Loucy (cell line): Measurements from ENCODE around the gene GNAI3.

Experiments used
- H2AFZ ChIP-seq: fragments of 200-600 bp; sonication (generic); 2 replicates; pipeline ENCODE4 v1.6.0; 2016; ENCODE audit warnings: antibody characterized with exemption, mild to moderate bottlenecking, low read length, moderate library complexity
- H3F3A ChIP-seq: fragments of 200-600 bp; 2 replicates; pipeline ENCODE4 v1.6.0; 2016; ENCODE audit warnings: antibody characterized with exemption, low read depth, mild to moderate bottlenecking
- H3K27me3 ChIP-seq: fragments of 200-600 bp; sonication (generic); 2 replicates; pipeline ENCODE4 v1.6.1; 2014; ENCODE audit warnings: low read length, mild to moderate bottlenecking; ENCODE audit not compliant: insufficient read depth, poor library complexity, severe bottlenecking
- H3K36me3 ChIP-seq: fragments of 200-600 bp; sonication (generic); 2 replicates; pipeline ENCODE4 v1.6.1; 2016; ENCODE audit warnings: low read length; ENCODE audit not compliant: insufficient read depth
- H3K4me1 ChIP-seq: fragments of 200-600 bp; sonication (generic); 2 replicates; pipeline ENCODE4 v1.5.1; 2014; ENCODE audit warnings: low read length, mild to moderate bottlenecking; ENCODE audit not compliant: insufficient read depth, poor library complexity, severe bottlenecking
- H3K4me2 ChIP-seq: fragments of 200-600 bp; sonication (generic); 2 replicates; pipeline ENCODE4 v1.6.0; 2014; ENCODE audit warnings: antibody characterized with exemption, low read length, low read depth, mild to moderate bottlenecking; ENCODE audit not compliant: poor library complexity, severe bottlenecking
- H3K4me3 ChIP-seq: fragments of 200-600 bp; sonication (generic); 2 replicates; pipeline ENCODE4 v1.5.1; 2014; ENCODE audit warnings: low read length, mild to moderate bottlenecking, mixed read lengths; ENCODE audit not compliant: poor library complexity, severe bottlenecking
- H3K79me2 ChIP-seq: fragments of 200-600 bp; sonication (generic); 2 replicates; pipeline ENCODE4 v1.6.1; 2014; ENCODE audit warnings: low read length; ENCODE audit not compliant: insufficient read depth
- H3K9ac ChIP-seq: fragments of 200-600 bp; sonication (generic); 2 replicates; pipeline ENCODE4 v1.6.0; 2014; ENCODE audit warnings: mild to moderate bottlenecking, low read depth, low read length, moderate library complexity; ENCODE audit not compliant: poor library complexity, severe bottlenecking
- H3K9me2 ChIP-seq: fragments of 200-600 bp; sonication (generic); replicated peaks from 2 replicates; pipeline ENCODE4 v1.6.1; 2016; ENCODE audit warnings: low read depth, low read length, mixed read lengths
- H3K9me3 ChIP-seq: fragments of 200-600 bp; sonication (generic); 2 replicates; pipeline ENCODE4 v1.6.1; 2014; ENCODE audit warnings: mild to moderate bottlenecking, antibody characterized with exemption, low read length, low read depth; ENCODE audit not compliant: insufficient read depth
- H4K20me1 ChIP-seq: fragments of 200-600 bp; sonication (generic); 2 replicates; pipeline ENCODE4 v1.6.0; 2014; ENCODE audit warnings: antibody characterized with exemption, low read length, mild to moderate bottlenecking; ENCODE audit not compliant: insufficient read depth, poor library complexity, severe bottlenecking
- CTCF ChIP-seq: fragments of 200-600 bp; sonication (generic); conservative IDR thresholded peaks from 2 replicates; pipeline ENCODE4 v1.5.1; 2014; ENCODE audit warnings: mild to moderate bottlenecking, antibody characterized with exemption, low read length
- EZH2phosphoT487 ChIP-seq: fragments of 200-600 bp; IDR thresholded peaks from 2 replicates; pipeline ENCODE4 v1.6.1; 2018; ENCODE audit warnings: antibody characterized with exemption, mild to moderate bottlenecking, moderate library complexity, borderline replicate concordance

GNAI3 gene

GRCh38 chr1:109628540-109629321, 80.3 kb downstream of the GNAI3 start:
- Histone ChIP-seq H3K9me2 (no peaks in the 10 kb centered on the region), H3K36me3 (peaks cover 58% of the 10 kb centered on the region; the same call in 1 of the 2 replicates), H3K4me1 (peaks cover 13% of the 10 kb centered on the region), H3K9me3 (no peaks in the 10 kb centered on the region), H3K27me3 (no peaks in the 10 kb centered on the region), H3K4me3 (no peak overlapping the region), H3K9ac (no peak overlapping the region), H3K79me2 (peaks cover 27% of the 10 kb centered on the region), H3K4me2 (no peak overlapping the region), H2AFZ (no peak overlapping the region), H4K20me1 (peaks cover 13% of the 10 kb centered on the region), H3F3A (no peaks in the 10 kb centered on the region)
- TF ChIP-seq EZH2phosphoT487 (no peak), CTCF (no peak)

GRCh38 chr1:109629372-109630030, 81.1 kb downstream of the GNAI3 start:
- peaks cover 7% of the 10 kb centered on the region for H4K20me1 ChIP-seq
- H3K9ac ChIP-seq: no peak overlapping the region
- no peaks in the 10 kb centered on the region for H3K9me2 ChIP-seq
- peaks cover 58% of the 10 kb centered on the region; the same call in 1 of the 2 replicates for H3K36me3 ChIP-seq
- H3K4me1 ChIP-seq: peaks cover 6% of the 10 kb centered on the region
- H2AFZ ChIP-seq: no peak overlapping the region
- no peaks in the 10 kb centered on the region for H3F3A ChIP-seq
- peaks cover 20% of the 10 kb centered on the region; the same call in 1 of the 2 replicates for H3K79me2 ChIP-seq
- no peaks in the 10 kb centered on the region for H3K9me3 ChIP-seq
- no peak overlapping the region for H3K4me2 ChIP-seq
- no peak overlapping the region for H3K4me3 ChIP-seq
- TF ChIP-seq EZH2phosphoT487 (no peak), CTCF (no peak)
- no peaks in the 10 kb centered on the region for H3K27me3 ChIP-seq

- no peak overlapping the region for H3K9ac ChIP-seq
- peaks cover under 1% of the 10 kb centered on the region for H4K20me1 ChIP-seq
- no peak overlapping the region for H3K4me3 ChIP-seq
- no peaks in the 10 kb centered on the region for H3K9me2 ChIP-seq
- no peaks in the 10 kb centered on the region for H3F3A ChIP-seq
- peaks cover 12% of the 10 kb centered on the region; the same call in 1 of the 2 replicates for H3K79me2 ChIP-seq
- H3K36me3 ChIP-seq: peaks cover 58% of the 10 kb centered on the region; the same call in 1 of the 2 replicates
- H3K27me3 ChIP-seq: no peaks in the 10 kb centered on the region
- no peaks in the 10 kb centered on the region for H3K9me3 ChIP-seq
- no peak overlapping the region for H3K4me2 ChIP-seq
- no peaks in the 10 kb centered on the region for H3K4me1 ChIP-seq
- TF ChIP-seq CTCF (no peak), EZH2phosphoT487 (no peak)
- no peak overlapping the region for H2AFZ ChIP-seq
These were observed 81.9 kb downstream of the GNAI3 start for GRCh38 chr1:109630081-109630897.
